HG03469 (cell line): ENCODE data around the gene ZC3H7A.
"Not testable (repeated sequence)": the region's sequence is repeated elsewhere in the genome, so short reads cannot be mapped to it uniquely, and the experiment has no call there.

Source experiments
- ATAC-seq: cut with Tn5 transposase; IDR thresholded peaks from one replicate; pipeline ENCODE4 v1.9.1; 2021; ENCODE audit warnings: mild to moderate bottlenecking, moderate library complexity, moderate number of reproducible peaks; ENCODE audit not compliant: unreplicated experiment

The ZC3H7A gene, protein sequence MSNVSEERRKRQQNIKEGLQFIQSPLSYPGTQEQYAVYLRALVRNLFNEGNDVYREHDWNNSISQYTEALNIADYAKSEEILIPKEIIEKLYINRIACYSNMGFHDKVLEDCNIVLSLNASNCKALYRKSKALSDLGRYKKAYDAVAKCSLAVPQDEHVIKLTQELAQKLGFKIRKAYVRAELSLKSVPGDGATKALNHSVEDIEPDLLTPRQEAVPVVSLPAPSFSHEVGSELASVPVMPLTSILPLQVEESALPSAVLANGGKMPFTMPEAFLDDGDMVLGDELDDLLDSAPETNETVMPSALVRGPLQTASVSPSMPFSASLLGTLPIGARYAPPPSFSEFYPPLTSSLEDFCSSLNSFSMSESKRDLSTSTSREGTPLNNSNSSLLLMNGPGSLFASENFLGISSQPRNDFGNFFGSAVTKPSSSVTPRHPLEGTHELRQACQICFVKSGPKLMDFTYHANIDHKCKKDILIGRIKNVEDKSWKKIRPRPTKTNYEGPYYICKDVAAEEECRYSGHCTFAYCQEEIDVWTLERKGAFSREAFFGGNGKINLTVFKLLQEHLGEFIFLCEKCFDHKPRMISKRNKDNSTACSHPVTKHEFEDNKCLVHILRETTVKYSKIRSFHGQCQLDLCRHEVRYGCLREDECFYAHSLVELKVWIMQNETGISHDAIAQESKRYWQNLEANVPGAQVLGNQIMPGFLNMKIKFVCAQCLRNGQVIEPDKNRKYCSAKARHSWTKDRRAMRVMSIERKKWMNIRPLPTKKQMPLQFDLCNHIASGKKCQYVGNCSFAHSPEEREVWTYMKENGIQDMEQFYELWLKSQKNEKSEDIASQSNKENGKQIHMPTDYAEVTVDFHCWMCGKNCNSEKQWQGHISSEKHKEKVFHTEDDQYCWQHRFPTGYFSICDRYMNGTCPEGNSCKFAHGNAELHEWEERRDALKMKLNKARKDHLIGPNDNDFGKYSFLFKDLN

DNA sequence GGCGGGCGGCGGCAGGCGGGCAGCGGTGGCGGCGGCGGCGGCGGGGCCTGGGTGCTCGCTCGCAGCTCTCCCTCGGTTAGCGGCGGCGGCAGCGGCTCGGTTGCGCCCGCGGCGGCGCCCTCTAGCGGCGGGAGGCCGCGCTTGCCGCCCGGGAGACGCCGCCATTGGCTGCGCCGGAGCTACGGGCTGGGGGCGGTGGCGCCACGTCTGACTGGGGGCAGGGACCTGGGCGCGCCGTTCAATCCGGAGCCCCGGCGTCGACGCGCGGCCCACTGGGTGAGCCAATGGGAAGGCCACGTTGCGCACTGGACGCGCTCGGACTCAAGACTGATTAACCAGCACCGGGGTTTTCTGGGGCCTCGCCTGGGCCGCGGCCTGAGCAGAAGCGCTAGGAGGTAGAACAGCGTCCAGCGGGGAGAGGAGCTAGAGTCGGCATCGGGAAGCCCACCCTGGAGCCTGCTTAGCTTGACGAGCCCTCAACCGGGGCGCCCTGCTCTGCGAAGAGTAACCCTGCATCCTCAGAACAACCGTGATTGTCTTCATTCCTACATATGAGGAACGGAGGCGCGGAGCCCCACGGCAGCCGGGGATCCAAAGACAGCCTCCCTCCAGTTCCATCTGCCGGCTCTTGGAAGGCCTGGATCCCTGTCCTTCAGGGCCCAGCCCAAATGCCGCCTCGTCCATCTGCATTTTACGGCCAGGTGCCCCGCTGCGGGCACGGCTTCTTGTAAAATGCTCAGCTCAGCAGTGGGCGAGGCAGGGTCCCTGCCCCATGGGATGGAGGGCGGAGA, at the start of gene ZC3H7A:
TSS of gene ZC3H7A (minus strand) at position 93 of the 791 bp plus-strand sequence. CDS start 14,904 bp downstream, outside the sequence.
- peak; percentile 75 for ATAC-seq

DNA sequence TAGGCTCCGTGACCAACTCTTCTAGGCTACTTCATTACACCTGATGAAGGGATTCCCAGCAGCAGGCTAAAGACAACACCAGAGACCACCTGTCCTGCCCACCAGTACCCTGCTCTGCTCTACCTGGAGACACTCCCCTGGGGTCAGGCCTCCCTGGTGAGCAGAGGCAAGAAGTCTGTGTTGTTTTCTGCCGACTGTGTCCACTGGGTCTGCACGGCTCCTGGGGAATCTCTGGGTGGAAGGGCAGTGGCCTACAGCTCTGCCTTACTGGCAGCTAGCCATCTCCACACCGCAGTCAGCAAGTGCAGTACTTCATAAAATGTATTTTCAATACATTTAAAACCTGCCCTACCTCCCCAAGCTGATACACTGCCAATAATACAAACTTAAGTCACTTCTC, 47.4 kb upstream of the ZC3H7A start:
- ATAC-seq: no peak

- no peak for ATAC-seq
Observed at GRCh38 chr16:11843861-11844260, 46.8 kb upstream of the ZC3H7A start.

- ATAC-seq: no peak
Observed at GRCh38 chr16:11843206-11843605, 46.1 kb upstream of the ZC3H7A start.

DNA sequence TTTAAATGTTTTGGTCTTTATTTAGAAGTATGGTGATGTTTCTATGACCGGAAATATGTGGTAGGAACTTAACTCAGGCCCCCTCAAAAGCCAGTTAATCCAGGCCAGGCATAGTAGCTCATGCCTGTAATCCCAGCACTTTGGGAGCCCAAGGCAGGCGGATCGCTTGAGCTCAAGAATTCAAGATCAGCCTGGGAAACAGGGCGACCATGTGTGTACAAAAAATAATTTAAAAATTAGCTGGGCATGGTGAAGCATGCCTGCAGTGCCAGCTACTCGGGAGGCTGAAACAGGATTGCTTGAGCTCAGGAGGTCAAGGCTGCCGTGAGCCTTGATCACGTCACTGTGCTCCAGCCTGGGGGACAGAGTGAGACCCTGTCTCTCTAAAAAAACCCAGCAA, 44.0 kb upstream of the ZC3H7A start:
- no peak for ATAC-seq

GRCh38 chr16:11836650-11837244, 39.7 kb upstream of the ZC3H7A start:
- no peak for ATAC-seq

- no peak for ATAC-seq
Observed at GRCh38 chr16:11835891-11836649, 39.0 kb upstream of the ZC3H7A start.

GRCh38 chr16:11835309-11835708, 38.3 kb upstream of the ZC3H7A start:
- ATAC-seq: no peak

DNA sequence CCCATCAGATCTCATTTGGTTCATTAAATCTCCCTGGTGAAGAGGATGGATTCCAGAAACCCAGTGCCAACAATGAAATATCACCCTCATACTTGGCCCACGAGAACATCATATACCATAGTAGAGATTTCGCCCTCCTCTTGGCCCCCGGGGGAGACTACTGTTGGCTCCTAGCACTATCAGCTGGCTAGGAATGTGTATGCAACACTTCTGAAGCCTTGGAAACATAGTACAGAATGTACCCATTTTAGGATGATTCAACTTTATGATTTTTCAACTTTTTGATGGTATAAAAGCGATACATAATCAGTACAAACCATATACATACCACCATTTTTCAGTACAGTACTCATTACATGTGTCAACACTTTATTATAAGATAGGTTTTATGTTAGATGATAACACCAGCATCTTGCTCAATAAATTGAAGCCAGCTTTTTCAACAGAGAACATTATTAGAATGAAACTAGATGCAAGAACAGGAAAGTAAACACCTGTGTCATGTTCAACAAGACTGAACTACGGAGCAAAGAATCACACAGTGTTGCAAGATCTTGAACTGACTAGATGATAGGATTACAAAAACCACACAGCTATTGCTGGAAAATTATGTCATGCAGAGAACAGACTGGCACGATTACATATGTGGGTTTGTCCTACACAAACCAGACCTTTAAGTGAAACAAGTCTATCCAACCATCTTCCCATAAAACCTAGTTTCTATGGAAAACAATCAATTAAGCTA, 37.1 kb upstream of the ZC3H7A start:
- no peak for ATAC-seq

DNA sequence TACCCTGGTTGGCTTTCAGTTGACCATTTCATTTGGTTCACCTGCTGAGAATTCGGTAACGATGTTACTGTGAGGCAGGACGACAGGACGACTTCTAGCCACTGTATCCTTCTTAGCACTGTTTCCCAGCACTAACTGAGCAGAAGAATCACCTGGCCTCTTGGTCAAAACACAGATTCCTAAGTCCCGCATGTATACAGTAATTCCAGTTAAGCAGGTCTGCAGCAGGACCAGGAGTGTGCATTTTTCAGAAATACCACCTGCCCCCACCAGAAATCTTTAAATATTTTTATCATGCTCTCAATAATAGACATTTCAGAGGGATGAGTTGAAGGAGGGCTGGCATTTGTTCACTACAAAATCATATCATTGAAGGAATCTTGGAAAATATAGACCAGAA, 31.6 kb upstream of the ZC3H7A start:
- ATAC-seq: no peak

DNA sequence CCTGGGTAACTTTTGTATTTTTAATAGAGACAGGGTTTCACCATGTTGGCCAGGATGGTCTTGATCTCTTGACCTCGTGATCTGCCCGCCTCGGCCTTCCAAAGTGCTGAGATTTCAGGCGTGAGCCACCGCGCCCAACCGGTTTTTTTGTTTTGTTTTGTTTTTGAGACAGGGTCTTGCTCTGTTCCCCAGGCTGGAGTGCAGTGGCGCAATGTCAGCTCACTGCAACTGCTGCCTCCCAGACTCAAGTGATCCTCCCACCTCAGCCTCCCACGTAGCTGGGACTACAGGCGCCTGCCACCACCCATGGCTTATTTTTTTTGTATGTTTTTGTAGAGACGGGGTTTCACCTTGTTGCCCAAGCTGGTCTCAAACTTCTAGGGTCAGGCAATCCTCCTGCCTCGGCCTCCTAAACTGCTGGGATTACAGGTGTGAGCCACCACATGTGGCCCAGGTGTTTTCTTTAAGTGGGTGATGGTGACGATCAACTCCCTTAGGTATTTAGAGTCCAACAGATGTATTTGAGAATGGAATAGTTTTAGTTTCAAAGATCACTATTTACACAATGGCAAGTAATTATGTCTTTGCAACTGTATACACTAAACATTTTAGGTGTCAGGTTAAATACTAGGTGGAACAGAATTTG, 28.6 kb upstream of the ZC3H7A start:
- not testable (repeated sequence) for ATAC-seq

DNA sequence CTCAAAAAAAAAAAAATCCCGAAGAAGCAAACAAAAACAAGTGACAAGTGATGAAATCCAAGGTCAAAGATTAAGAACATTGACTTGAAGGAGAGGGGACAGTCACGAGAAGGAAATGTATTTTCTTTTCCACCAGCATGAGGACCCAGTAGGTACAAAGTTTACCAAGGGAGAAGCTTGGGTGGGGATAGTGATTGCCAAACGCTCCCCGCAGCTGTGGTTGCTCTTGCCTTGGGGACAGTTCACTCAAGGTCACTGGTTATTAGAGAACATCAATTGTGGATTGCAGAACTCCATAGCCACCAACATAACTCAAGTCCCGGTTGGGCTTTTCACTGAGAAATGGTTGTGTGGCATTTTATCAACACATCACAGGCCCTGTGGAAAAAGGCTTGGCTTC, 27.3 kb upstream of the ZC3H7A start:
- no peak for ATAC-seq

DNA sequence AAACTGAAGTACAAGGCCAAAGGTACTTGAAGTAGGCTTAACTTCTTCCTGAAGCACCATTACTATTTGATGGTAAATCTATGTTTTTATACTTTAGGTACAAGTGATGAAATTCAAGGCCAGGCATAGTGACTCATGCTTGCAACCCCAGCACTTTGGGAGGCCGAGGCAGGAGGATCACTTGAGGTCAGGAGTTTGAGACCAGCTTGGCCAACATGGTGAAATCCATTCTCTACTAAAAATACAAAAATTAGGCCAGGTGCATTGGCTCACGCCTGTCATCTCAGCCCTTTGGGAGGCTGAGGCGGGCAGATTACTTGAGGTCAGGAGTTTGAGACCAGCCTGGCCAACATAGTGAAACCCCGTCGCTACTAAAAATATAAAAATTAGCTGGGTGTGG, 26.6 kb upstream of the ZC3H7A start:
- not testable (repeated sequence) for ATAC-seq

GRCh38 chr16:11819798-11820197, 22.7 kb upstream of the ZC3H7A start:
- no peak for ATAC-seq

DNA sequence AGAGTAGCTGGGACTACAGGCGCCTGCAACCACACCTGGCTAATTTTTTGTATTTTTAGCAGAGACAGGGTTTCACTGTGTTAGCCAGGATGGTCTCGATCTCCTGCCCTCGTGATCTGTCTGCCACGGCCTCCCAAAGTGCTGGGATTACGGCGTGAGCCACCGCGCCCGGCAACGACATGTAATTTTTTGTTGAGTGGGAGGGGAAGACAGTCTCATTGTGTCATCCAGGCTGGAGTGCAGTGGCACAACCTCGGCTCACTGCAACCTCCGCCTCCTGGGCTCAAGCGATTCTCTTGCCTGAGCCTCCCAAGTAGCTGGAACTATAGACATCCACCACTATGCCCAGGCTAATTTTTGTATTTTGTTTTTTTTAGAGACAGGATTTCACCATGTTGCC, 21.9 kb upstream of the ZC3H7A start:
- ATAC-seq: not testable (repeated sequence)

GRCh38 chr16:11816123-11816522, 19.1 kb upstream of the ZC3H7A start:
- ATAC-seq: no peak

GRCh38 chr16:11814800-11815199, 17.7 kb upstream of the ZC3H7A start:
- not testable (repeated sequence) for ATAC-seq

- no peak for ATAC-seq
Observed at GRCh38 chr16:11806721-11807120, 9.7 kb upstream of the ZC3H7A start.

GRCh38 chr16:11805556-11805955, 8.5 kb upstream of the ZC3H7A start:
- ATAC-seq: no peak
